ENCODE measurements around the gene GAL3ST3.
A peak's percentile ranks its signal among the peaks of the same experiment; 100 is the strongest.
"Not testable (repeated sequence)": the region's sequence is repeated elsewhere in the genome, so short reads cannot be mapped to it uniquely, and the experiment has no call there.

The GAL3ST3 gene, protein sequence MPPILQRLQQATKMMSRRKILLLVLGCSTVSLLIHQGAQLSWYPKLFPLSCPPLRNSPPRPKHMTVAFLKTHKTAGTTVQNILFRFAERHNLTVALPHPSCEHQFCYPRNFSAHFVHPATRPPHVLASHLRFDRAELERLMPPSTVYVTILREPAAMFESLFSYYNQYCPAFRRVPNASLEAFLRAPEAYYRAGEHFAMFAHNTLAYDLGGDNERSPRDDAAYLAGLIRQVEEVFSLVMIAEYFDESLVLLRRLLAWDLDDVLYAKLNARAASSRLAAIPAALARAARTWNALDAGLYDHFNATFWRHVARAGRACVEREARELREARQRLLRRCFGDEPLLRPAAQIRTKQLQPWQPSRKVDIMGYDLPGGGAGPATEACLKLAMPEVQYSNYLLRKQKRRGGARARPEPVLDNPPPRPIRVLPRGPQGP

DNA sequence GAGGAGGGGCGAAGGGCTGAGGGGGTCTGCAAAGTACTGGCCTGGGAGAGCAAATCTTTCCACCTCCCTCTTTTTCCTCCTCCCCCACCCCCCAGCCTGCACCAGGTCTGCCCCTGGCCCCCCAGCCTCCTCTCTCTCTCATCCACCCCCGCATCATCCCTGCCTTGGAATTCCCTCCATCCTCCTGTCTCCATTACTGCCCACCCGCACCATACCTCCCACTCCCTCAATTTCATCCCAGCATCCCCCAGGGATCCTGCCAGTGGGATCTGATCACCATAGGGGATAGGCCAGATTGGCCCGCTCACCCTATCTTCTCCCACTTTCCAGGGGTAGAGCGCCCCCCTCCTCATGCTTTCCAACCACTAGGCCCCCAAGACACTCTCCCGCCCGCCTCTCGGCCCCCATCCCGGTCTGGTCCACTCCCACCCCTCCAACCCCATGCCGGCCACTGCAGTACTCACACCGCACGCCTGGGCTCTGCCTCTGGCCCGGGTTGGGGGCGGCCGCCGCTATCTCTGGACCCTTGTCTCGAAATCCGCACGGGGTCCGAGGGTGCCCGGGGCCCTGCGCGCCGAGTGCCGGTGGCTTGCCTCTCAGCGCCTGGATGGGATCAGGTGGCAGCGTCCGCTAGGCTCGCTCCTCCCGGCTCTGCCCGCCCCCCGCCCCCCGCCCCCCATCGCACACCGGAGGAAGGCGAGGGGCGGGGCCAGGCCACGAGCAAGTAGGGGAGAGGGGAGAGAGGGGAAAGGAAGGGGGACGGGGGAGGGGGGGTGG, at the start of gene GAL3ST3:
Gene GAL3ST3 (minus strand): TSS at position 615 of the 777 bp plus-strand sequence. CDS start 3,746 bp downstream, outside the sequence.
- DNase-seq (ENCODE audit: low read depth) = no peak

DNA sequence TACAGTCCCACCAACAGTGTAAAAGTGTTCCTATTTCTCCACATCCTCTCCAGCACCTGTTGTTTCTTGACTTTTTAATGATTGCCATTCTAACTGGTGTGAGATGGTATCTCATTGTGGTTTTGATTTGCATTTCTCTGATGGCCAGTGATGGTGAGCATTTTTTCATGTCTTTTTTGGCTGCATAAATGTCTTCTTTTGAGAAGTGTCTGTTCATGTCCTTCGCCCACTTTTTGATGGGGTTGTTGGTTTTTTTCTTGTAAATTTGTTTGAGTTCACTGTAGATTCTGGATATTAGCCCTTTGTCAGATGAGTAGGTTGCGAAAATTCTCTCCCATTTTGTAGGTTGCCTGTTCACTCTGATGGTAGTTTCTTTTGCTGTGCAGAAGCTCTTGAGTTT, 43.2 kb upstream of the GAL3ST3 start:
- not testable (repeated sequence) for DNase-seq (ENCODE audit: low read depth)

DNA sequence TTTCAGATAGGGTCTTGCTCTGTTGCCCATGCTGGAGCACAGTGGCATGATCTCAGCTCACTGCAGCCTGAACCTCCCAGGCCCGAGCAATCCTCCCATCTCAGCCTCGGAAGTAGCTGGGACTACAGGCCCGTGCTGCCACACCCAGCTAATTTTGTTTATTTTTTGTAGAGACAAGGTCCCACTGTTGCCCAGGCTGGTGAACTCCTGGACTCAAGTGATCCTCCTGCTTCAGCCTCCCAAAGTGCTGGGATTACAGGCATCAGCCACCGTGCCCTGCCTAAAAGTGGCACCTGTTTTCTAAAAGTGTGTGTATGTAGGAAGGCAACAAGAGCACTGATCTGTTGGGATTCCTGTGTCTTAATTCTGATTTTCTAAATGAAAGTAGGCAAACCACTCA, 41.3 kb upstream of the GAL3ST3 start:
- no peak for DNase-seq (ENCODE audit: low read depth)

DNA sequence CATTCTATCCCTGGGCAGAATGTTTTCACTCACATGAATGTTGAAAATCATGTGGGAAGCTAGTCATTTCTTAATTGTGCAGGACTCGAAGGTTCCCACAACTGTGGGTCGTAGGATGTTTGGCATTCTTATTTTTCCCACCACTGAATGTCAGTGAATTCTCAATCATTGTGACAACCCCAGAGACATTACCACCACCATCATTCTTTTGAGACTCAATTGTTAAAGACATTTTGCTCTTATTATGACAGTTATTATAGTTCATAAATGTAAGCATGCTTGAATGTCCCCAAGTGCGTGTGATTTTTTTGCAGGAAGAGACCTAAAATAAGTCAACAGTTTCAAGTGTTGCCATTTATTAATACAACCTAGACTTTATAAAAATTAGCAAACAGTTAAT, 40.1 kb upstream of the GAL3ST3 start:
- no peak for DNase-seq (ENCODE audit: low read depth)

DNA sequence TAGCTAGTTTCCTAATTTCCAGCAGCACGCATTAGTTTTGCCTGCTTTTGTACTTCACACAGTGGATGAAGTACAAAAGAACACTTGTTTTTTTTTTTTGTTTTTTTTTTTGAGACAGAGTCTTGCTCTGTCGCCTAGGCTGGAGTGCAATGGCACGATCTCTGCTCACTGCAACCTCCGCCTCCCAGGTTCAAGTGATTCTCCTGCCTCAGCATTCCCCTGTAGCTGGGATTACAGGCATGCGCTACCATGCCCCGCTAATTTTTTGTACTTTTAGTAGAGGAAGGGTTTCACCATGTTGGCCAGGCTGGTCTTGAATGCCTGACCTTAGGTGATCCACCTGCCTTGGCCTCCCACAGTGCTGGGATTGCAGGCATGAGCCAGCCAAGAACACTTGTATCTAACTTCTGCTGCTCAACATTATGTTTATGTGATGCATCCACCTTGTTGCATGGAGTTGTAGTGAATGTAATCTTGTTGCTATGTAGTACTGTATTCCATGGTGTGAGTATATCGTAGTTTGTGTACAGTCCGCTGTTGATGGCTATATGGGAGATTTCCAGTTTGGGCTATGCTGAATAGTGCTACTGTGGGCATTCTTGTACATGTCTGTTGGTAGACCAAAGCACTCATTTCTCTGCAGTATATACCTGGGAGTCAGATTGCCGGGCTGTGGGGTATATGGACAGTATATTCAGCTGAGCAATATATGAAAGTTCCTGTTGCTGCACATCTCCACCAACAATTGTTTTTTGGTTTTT, 38.4 kb upstream of the GAL3ST3 start:
- no peak for DNase-seq (ENCODE audit: low read depth)

DNA sequence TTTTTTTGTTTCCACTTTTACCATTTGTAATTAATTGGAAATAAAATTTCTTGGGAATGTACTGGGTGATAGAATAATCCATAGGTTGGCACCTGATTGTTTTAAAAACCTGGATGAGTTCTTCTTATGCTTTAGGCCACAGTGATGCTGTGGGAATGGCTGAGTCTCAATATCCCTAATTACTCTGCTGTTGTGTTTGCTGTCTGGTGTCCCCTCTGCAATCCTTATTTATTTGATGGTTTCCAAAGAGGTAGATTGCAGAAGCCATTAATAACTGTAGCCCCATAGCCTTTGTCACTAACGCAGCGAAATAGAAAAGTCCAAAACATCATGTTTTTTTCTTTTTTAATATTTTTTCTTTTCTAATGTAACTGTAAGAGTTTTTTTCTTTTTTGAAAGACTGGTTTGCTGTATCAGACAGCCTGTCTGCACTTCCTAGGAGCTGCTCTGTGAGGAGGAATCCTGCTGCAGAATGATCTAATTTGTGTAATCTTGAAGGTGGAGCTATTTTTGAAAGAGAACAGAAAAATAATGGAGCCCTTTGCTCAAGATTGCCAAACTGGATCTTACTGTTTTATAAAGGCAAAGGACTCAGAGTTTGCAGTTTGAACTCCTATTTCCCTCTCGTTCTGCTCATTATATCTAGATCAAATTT, 36.0 kb upstream of the GAL3ST3 start:
- DNase-seq (ENCODE audit: low read depth) = no peak

DNA sequence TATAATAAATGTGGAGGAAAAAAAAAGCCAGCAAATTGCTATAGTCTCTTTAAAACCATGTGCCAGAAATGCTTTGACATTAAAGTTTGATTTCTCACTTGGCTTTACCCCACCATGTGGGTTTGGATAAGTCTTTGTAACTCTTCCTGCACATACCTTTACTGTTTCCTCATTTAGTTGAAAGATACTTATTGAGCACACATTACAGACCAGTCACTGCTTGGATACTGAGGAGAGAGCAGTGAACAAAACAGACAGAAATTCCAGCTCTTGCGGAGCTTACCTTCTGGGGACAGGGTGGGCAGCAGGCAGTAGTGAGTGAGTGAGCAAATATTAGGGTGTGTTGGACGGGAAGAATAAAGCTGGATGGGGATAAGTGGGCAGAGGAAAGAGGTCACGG, 34.8 kb upstream of the GAL3ST3 start:
- no peak for DNase-seq (ENCODE audit: low read depth)

DNA sequence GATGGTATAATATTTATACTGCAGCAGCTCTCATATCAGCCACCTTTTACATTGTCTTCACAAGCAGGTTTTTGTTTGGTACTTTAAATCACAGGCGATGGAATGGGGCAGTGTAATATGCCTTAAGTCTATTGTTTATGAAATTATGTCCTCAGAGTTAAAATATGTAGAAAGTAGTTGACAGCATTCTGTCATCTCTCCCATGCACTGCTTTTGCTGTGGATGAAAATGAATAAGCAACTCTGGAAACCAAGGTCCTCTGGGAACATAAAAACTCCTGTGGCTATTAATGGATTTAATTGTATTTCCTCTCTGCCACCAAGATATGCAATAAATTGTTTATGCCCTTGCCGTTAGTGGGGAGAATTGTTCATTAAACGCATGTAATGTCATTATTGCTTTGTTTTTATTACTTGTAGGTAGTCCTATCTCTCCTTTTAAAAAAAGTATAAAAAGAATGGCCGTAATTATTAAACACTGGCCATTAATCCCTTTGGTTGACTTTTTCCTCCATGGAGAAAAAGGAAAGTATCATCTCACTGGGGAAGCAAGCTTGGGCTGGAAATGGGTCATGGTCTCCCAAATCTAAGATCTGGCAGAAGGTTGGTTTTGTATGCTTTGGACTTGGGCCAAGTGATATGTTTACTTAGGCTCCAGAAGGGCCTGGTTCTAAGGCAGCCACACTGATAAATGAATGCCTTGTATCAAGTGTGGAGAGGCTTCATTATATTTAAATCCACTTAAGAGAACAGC, 34.2 kb upstream of the GAL3ST3 start:
- no peak for DNase-seq (ENCODE audit: low read depth)

DNA sequence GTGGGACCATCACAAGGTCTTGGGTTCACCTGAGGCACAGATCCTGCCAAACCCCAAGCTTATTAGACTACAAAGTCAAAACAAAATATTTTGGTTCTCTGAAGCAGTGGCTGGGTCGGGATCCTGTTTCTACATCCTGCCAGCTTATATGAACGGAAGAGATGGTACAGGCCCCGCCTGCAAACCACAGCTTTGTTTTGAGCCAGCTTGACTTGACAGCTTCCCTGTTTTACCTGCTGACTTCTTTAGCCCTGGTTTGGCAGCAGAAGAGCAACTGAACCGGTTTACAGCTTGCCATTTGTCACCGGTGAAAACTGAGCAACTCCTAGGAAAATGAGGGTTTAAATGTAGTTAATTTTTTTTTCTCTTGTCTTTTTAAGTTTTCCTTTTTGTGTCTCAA, 32.5 kb upstream of the GAL3ST3 start:
- DNase-seq (ENCODE audit: low read depth) = no peak

DNA sequence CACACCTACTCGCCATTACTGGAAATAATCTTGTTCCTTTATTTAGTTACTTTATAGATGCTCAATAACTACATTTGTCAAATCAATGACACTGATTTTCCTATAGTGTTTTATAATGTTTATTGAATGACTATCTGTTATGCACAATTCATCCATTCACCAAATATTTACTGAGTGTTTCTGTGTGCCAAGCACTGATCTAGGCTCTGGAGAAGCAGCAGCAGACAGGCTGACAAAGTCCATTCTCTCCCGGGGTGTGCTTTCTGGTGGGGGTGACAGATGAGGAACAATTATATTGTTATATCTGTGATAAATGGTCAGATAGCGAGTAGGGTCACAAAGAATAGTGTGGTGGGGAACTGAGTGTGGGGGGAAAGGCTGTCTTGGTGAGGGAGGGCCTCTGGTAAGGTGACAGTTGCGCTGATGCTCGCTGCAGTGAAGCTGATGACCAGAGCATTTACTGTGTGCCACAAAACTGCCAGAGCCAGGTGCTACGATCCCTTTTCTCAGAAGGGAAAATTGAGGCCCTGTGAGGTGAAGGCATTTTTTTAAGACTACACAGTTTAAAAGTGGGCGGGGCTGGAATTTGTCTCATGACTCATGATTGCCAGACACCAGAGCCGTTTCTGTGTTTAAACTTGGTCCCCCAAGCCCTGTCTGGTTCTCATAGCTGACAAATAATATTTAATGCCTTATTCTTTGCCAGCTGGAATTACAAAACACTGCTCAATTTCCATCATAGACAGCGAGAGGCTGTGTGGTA, 31.3 kb upstream of the GAL3ST3 start:
- peak; percentile 71 for DNase-seq (ENCODE audit: low read depth)

DNA sequence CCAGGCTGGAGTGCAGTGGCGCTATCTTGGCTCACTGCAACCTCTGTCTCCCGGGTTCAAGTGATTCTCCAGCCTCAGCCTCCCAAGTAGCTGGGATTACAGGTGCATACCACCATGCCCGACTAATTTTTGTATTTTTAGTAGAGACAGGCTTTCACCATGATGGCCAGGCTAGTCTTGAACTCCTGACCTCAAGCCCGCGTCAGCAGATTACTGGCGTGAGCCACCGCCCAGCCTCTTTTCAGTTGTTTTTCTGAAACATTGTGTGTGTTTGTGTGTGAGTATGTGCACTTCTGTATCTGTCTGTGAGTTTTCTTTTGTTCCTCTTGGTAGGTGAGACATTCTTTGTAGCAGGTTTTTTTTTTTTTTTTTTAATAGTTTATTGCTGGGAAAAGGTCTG, 30.0 kb upstream of the GAL3ST3 start:
- not testable (repeated sequence) for DNase-seq (ENCODE audit: low read depth)

DNA sequence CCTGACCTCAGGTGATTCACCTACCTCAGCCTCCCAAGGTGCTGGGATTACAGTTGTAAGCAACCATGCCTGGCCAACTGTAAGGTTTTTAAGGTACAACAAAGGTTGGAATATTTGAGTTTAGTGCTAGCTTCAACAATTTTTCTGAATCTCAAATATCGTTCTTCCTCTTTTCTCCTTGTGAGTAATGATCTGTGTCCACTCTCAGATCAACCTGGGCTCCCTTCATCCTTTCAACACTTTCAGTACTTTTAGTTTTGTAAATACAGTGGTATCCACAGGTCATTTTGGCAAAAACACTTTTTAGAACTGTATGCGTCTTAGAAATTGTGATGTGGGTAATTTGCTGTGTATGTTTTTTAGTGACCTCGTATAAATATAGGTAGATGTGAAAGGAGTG, 29.0 kb upstream of the GAL3ST3 start:
- DNase-seq (ENCODE audit: low read depth) = no peak

DNA sequence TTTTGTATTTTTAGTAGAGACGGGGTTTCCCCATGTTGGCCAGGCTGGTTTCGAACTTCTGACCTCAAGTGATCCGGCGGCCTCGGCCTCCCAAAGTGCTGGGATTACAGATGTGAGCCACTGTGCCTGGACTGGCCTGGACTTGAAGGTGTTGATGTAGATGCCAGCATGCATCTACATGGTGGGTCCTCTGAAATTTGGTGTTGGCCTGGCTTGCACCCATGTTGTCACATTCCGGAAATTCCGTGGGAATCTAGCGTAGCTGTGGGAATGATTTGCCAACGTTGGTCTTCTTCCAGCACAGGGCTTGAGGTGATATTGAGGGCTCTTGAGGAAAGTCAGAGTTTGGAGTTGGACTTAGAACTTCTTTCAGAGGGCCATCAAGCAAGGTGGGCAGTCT, 27.6 kb upstream of the GAL3ST3 start:
- no peak for DNase-seq (ENCODE audit: low read depth)

DNA sequence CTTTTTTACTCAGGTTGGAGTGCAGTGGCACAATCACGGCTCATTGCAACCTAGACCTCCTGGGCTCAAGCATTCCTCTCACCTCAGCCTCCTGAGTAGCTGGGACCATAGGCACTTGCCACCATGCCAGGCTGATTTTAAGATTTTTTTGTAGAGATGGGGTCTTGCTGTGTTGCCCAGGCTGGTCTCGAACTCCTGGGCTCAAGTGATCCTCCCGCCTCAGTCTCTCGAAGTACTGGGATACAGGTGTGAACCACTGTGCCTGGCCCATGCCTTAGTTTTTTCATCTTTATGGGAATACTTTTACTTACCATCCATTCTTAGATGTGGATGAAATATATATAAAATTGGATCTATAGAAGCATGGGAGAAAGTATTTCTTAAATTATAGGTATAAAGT, 26.3 kb upstream of the GAL3ST3 start:
- no peak for DNase-seq (ENCODE audit: low read depth)

DNA sequence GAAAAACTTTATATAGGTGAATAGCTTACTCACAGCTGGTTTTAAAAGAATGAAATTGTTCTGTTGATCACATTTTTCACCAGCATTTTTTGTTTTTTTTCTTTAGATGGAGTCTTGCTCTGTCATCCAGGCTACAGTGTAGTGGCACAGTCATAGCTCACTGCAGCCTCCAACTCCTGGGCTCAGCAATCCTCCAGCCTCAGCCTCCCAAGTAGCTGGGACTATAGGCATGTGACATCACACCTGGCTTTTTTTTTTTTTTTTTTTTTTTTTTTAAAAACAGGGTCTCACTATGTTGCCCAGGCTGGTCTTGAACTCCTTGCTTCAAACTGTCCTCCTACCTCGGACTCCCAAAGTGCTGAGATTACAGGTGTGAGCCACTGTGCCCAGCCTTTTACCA, 24.7 kb upstream of the GAL3ST3 start:
- no peak for DNase-seq (ENCODE audit: low read depth)

DNA sequence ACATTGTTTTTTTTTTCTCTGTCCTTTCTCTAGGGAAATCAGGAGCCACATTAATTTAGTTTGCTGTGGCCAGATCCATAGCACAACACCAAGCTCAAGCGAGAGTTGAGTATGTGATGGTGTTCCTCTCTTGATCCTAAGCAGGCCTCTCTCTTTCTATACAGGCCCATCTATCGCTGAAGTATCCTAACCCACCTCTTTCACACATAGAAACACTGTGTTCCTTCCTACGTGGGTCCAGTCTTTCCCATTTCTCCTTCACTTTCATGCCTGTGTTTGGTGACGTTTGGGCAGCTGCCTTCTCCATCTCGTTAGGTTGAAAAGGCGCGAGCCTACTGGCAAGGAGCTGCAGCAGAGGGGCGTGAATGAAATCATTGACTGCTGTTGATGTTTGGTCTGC, 23.6 kb upstream of the GAL3ST3 start:
- no peak for DNase-seq (ENCODE audit: low read depth)

DNA sequence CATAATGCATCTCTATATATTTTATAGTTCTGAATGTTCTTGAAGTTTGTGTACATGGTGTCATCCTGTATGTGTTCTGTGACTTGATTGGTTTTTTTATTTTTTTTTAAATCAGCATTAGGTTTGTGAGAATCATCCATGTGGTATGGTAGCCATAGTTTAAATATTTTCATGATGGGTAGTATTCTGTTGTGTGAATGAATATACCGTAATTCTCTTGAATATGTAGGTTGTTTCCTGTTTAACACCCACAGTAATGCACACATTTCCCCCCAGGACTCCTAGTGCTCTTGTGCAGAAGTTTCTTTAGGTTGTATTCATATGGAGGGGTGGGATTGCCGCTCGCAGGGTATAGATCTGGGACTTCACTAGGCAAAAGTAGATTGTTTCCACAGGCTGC, 23.1 kb upstream of the GAL3ST3 start:
- DNase-seq (ENCODE audit: low read depth) = no peak

DNA sequence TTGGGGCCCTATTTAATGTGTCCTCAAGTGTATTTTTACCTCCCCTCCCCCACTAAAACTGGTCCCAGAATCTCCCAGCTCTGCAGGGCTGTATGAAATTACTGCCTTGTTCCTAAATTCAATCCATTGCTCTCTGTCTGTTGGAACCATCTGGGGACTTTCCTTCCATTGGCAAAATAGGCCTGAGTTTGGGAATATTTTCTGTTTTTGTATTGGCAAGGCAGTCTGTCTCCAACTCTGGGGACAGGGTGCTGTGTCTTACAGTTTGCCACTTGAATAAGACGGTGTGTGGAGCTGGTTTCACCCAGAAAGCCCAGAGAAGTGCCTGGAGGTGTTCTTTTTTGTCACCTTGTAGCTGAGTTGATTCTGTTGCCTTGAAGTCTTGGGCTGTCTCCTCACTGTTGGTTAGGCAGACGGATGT, 22.4 kb upstream of the GAL3ST3 start:
- DNase-seq (ENCODE audit: low read depth) = no peak

DNA sequence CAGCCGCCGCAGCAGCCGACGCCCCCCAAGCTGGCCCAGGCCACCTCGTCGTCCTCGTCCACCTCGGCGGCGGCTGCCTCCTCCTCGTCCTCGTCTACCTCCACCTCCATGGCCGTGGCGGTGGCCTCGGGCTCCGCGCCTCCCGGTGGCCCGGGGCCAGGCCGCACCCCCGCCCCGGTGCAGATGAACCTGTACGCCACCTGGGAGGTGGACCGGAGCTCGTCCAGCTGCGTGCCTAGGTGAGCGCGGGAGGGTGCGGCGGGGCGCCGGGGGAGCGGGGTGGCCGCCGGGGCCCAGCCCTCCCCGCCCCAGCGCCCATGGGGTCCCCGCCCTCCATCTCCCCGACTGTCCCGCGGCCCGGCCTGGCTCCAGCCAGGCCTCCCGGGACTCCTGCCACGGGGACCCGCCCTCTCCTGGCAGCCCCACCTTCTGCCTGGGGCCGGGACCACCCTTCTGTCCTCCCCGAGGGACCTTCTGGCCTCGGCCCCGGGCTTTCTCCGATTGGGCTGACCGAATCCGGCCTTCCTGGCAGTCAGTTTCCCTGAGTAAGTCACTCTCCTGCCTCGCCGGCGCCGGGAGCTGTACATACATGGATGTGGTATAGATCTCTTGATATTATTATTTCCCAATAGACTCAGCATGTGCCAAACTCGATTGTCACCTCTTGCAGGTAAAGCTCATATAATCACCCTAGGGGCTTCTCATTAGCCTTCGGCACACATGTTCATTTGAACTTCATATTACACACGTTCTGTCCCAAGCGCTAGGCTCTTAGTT, 21.8 kb upstream of the GAL3ST3 start:
- no peak for DNase-seq (ENCODE audit: low read depth)
